ENCODE data around the gene NFYA. TPM values are rescaled to one million over a fixed set of nuclear protein-coding genes. Genes with fewer than 3 reads are reported as not detected.

NFYA gene
- total RNA-seq, 1 experiment from 2014 or later = 28.7 TPM

DNA sequence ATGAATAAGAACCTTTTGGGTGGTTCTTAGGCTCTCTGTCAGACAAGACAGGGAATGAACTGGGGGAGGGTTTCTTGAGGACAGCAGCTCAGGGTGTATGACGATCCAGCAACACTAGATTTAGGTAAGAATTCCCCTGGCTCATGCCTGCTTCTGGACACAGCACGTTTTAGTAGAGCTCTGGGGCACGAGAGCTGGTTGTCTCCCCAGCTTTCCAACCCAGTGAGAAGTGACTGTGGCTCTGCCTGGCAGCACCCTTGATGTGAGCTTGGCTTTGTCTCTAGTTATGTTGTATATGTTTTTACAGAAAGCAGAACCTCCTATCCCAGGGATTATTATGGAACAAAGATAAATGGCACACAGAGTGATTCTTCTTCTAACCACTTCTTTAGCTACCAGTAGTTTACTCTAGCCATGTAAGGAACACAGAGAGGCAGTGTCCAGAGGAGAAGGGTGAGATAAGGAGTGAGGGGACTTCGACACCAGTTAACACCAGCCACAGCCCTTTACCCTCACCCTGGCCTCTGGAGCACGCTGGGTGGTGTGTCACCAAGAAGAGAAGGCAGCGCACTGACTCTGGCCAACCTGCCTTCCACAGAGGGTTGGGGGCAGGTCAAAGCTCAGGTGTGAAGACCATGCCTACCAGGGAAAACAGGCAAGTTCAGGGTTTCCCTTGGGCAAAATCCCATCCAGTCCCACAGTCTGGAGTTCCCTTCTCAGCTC is 15.8 kb upstream of the NFYA start:
- Histone ChIP-seq H3K27me3 (ENCODE audit: insufficient read depth, low read length) (no peaks in the 10 kb centered on the region), H4K20me1 (ENCODE audit: insufficient read depth) (no peaks in the 10 kb centered on the region), H3K4me2 (ENCODE audit: low read length) (no peak overlapping the region), H3K79me2 (ENCODE audit: insufficient read depth, low read length) (no peaks in the 10 kb centered on the region), H3K4me1 (ENCODE audit: control insufficient read depth in 1 of 2, insufficient read depth in 2 of 2, low read length in 2 of 2) (peaks cover 0 to 17% of the 10 kb centered on the region in 2 experiments; a peak in 1 of 4 replicates), H3K9me3 (ENCODE audit: control insufficient read depth in 1 of 2, insufficient read depth in 1 of 2, low read depth in 1 of 2, low read length in 2 of 2) (no peaks in the 10 kb centered on the region), H3K9ac (ENCODE audit: low read length) (no peak overlapping the region), H3K27ac (ENCODE audit: low read depth, low read length) (no peak overlapping the region), H2AFZ (ENCODE audit: low read depth, low read length, poor library complexity, severe bottlenecking) (no peak overlapping the region), H3K4me3 (replicated peaks in 1 of 2; ENCODE audit: low read depth in 1 of 2, low read length in 2 of 2) (no peak overlapping the region), H3K36me3 (ENCODE audit: control insufficient read depth in 1 of 2, insufficient read depth in 2 of 2, low read length in 2 of 2) (no peaks in the 10 kb centered on the region), H3K9me2 (ENCODE audit: insufficient read depth) (no peaks in the 10 kb centered on the region)
- ChIA-PET POLR2A (interaction anchor here (1.2 kb wide), 1 partner anchor 11 kb away, joined by 3 read pairs; no protein-coding TSS in a partner anchor), RAD21 (ENCODE audit: low non-redundant PET in 1 of 2, low total read pairs in 2 of 2, uncharacterized antibody in 2 of 2, unreplicated experiment in 2 of 2) (no interaction called here), CTCF (no interaction called here)
- TF ChIP-seq CEBPB (IDR thresholded peaks at IDR 0.05; ENCODE audit: low read depth) (no peak), SRF (IDR thresholded peaks at IDR 0.05; ENCODE audit: low read depth) (no peak), POLR2AphosphoS5 (IDR thresholded peaks at IDR 0.05; ENCODE audit: low read depth, low read length) (no peak), EZH2phosphoT487 (IDR thresholded peaks at IDR 0.05; ENCODE audit: borderline replicate concordance) (no peak), CBX3 (IDR thresholded peaks at IDR 0.05; ENCODE audit: low read depth) (no peak), YY1 (IDR thresholded peaks at IDR 0.05; ENCODE audit: extremely low read depth, insufficient replicate concordance, low read depth, low read length) (no peak), TCF7L2 (IDR thresholded peaks at IDR 0.05; ENCODE audit: borderline replicate concordance, extremely low read depth, insufficient read depth, insufficient read length) (no peak), JUND (IDR thresholded peaks at IDR 0.05) (no peak), POLR2A (IDR thresholded peaks at IDR 0.05; ENCODE audit: borderline replicate concordance, extremely low read depth, insufficient read depth, insufficient read length) (no peak), RAD21 (IDR thresholded peaks at IDR 0.05; ENCODE audit: low read depth) (no peak), SIN3A (IDR thresholded peaks at IDR 0.05; ENCODE audit: low read depth) (no peak), EZH2 (IDR thresholded peaks at IDR 0.05) (no peak)
- TF ChIP-seq, protein P1, sequence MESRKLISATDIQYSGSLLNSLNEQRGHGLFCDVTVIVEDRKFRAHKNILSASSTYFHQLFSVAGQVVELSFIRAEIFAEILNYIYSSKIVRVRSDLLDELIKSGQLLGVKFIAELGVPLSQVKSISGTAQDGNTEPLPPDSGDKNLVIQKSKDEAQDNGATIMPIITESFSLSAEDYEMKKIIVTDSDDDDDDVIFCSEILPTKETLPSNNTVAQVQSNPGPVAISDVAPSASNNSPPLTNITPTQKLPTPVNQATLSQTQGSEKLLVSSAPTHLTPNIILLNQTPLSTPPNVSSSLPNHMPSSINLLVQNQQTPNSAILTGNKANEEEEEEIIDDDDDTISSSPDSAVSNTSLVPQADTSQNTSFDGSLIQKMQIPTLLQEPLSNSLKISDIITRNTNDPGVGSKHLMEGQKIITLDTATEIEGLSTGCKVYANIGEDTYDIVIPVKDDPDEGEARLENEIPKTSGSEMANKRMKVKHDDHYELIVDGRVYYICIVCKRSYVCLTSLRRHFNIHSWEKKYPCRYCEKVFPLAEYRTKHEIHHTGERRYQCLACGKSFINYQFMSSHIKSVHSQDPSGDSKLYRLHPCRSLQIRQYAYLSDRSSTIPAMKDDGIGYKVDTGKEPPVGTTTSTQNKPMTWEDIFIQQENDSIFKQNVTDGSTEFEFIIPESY (IDR thresholded peaks at IDR 0.05; ENCODE audit: extremely low read depth, insufficient replicate concordance, low read length) = no peak
- TF ChIP-seq, protein P2, sequence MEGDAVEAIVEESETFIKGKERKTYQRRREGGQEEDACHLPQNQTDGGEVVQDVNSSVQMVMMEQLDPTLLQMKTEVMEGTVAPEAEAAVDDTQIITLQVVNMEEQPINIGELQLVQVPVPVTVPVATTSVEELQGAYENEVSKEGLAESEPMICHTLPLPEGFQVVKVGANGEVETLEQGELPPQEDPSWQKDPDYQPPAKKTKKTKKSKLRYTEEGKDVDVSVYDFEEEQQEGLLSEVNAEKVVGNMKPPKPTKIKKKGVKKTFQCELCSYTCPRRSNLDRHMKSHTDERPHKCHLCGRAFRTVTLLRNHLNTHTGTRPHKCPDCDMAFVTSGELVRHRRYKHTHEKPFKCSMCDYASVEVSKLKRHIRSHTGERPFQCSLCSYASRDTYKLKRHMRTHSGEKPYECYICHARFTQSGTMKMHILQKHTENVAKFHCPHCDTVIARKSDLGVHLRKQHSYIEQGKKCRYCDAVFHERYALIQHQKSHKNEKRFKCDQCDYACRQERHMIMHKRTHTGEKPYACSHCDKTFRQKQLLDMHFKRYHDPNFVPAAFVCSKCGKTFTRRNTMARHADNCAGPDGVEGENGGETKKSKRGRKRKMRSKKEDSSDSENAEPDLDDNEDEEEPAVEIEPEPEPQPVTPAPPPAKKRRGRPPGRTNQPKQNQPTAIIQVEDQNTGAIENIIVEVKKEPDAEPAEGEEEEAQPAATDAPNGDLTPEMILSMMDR (IDR thresholded peaks at IDR 0.05 in 2 of 3, conservative IDR thresholded peaks at IDR 0.05 in 1 of 3; ENCODE audit: borderline replicate concordance in 1 of 3, insufficient read depth in 1 of 3, low read depth in 2 of 3, low read length in 2 of 3) = no peak
- no peak for DNase-seq (ENCODE audit: low read depth, low spot score)
- intact Hi-C loops (cut with micrococcal nuclease) = no loop called here
- ATAC-seq = no peak
- BruUV-seq (replicated peaks) = no TSS peak

Data from HCT116 (cell line).